ENCODE measurements around the gene PRDM16. TPM values are rescaled to one million over a fixed set of nuclear protein-coding genes. Genes with fewer than 3 reads are reported as not detected.

The PRDM16 gene
- total RNA-seq, 2 experiments from 2014 or later, result not detected

DNA sequence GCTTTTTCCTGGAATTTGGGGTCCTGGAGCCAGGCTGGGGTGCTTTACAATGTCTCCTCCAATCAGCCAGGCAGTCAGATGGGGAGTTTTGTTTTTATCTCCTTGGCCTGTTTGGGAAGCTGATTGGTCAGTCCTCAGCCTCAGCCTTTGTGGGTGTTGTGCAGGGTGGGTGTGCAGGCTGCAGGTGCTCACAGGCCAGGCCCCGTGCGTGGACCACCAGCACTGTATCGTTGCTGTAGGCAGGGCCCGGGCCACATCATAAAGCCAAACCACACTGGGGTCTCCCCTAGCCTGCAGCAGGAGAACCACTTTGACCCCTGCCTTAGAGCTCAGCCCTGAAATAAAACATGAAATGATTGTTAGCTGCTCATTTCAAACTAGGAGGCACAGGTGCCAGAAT, 8.6 kb downstream of the PRDM16 start:
- H3K79me2 ChIP-seq (ENCODE audit: insufficient read depth, low read depth, low read length), result no peaks in the 10 kb centered on the region
- no peaks in the 10 kb centered on the region for H3K4me1 ChIP-seq (ENCODE audit: insufficient read depth, low read length, poor library complexity, severe bottlenecking)
- TF ChIP-seq, protein P1, sequence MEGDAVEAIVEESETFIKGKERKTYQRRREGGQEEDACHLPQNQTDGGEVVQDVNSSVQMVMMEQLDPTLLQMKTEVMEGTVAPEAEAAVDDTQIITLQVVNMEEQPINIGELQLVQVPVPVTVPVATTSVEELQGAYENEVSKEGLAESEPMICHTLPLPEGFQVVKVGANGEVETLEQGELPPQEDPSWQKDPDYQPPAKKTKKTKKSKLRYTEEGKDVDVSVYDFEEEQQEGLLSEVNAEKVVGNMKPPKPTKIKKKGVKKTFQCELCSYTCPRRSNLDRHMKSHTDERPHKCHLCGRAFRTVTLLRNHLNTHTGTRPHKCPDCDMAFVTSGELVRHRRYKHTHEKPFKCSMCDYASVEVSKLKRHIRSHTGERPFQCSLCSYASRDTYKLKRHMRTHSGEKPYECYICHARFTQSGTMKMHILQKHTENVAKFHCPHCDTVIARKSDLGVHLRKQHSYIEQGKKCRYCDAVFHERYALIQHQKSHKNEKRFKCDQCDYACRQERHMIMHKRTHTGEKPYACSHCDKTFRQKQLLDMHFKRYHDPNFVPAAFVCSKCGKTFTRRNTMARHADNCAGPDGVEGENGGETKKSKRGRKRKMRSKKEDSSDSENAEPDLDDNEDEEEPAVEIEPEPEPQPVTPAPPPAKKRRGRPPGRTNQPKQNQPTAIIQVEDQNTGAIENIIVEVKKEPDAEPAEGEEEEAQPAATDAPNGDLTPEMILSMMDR (conservative IDR thresholded peaks at IDR 0.05; ENCODE audit: low read length), result no peak
- TF ChIP-seq EZH2phosphoT487 (IDR thresholded peaks at IDR 0.05; ENCODE audit: borderline replicate concordance, low read depth, low read length), result no peak
- no peak overlapping the region for H3K27ac ChIP-seq (ENCODE audit: low read depth, low read length, poor library complexity, severe bottlenecking)
- CTCF ChIA-PET (ENCODE audit: unreplicated experiment), result no interaction called here
- intact Hi-C loops (cut with micrococcal nuclease; ENCODE audit: unreplicated experiment), result no loop called here
- POLR2A ChIA-PET, result no interaction called here
- H3K9me3 ChIP-seq (ENCODE audit: low read length), result no peaks in the 10 kb centered on the region
- no TSS peak for BruUV-seq (replicated peaks)
- H4K20me1 ChIP-seq (ENCODE audit: insufficient read depth, low read length), result no peaks in the 10 kb centered on the region
- no peaks in the 10 kb centered on the region for H3K36me3 ChIP-seq (ENCODE audit: insufficient read depth, low read length)
- no peak overlapping the region for H3K4me2 ChIP-seq (ENCODE audit: low read length)
- no peak overlapping the region for H2AFZ ChIP-seq (ENCODE audit: low read length)
- DNase-seq (ENCODE audit: low spot score), result no peak
- no peaks in the 10 kb centered on the region for H3K9me2 ChIP-seq (ENCODE audit: insufficient read depth, low read length)
- H3K4me3 ChIP-seq (ENCODE audit: low read depth, low read length, poor library complexity, severe bottlenecking), result no peak overlapping the region

DNA sequence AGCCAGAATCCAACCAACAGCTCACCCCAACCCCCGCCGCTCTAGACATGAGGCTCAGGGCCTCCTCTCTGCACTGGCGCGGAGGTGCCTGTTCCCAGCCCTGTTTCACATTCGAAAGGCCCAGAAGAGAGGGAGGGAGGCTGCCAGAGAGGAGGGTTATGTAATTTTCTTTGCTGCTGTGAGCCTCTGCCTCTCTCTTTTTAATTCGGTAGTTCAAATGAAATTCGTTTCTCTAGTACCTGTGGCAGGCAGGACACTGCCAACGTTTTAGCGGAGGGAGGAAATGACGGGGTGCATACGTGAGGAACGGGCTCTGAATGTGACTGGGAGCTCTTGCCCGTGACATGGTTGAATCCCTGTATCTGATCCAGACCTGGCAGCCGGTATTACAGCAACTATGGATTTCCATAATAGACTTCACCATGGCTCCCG, 9.4 kb downstream of the PRDM16 start:
- H3K4me3 ChIP-seq (ENCODE audit: low read depth, low read length, poor library complexity, severe bottlenecking), result no peak overlapping the region
- H3K36me3 ChIP-seq (ENCODE audit: insufficient read depth, low read length), result no peaks in the 10 kb centered on the region
- H3K27ac ChIP-seq (ENCODE audit: low read depth, low read length, poor library complexity, severe bottlenecking), result no peak overlapping the region
- H3K9me2 ChIP-seq (ENCODE audit: insufficient read depth, low read length), result no peaks in the 10 kb centered on the region
- CTCF ChIA-PET (ENCODE audit: unreplicated experiment), result no interaction called here
- H3K9me3 ChIP-seq (ENCODE audit: low read length), result no peaks in the 10 kb centered on the region
- POLR2A ChIA-PET, result no interaction called here
- no TSS peak for BruUV-seq (replicated peaks)
- no peaks in the 10 kb centered on the region for H3K79me2 ChIP-seq (ENCODE audit: insufficient read depth, low read depth, low read length)
- no peak overlapping the region for H2AFZ ChIP-seq (ENCODE audit: low read length)
- DNase-seq (ENCODE audit: low spot score), result no peak
- intact Hi-C loops (cut with micrococcal nuclease; ENCODE audit: unreplicated experiment), result no loop called here
- H3K4me2 ChIP-seq (ENCODE audit: low read length), result no peak overlapping the region
- H4K20me1 ChIP-seq (ENCODE audit: insufficient read depth, low read length), result no peaks in the 10 kb centered on the region
- H3K4me1 ChIP-seq (ENCODE audit: insufficient read depth, low read length, poor library complexity, severe bottlenecking), result no peaks in the 10 kb centered on the region
- TF ChIP-seq, protein P1 (conservative IDR thresholded peaks at IDR 0.05; ENCODE audit: low read length), result no peak
- TF ChIP-seq EZH2phosphoT487 (IDR thresholded peaks at IDR 0.05; ENCODE audit: borderline replicate concordance, low read depth, low read length), result no peak

- Histone ChIP-seq H3K9me2 (ENCODE audit: insufficient read depth, low read length) (no peaks in the 10 kb centered on the region), H3K4me1 (ENCODE audit: insufficient read depth, low read length, poor library complexity, severe bottlenecking) (no peaks in the 10 kb centered on the region), H3K79me2 (ENCODE audit: insufficient read depth, low read depth, low read length) (no peaks in the 10 kb centered on the region), H2AFZ (ENCODE audit: low read length) (no peak overlapping the region), H3K4me3 (ENCODE audit: low read depth, low read length, poor library complexity, severe bottlenecking) (no peak overlapping the region), H3K9me3 (ENCODE audit: low read length) (no peaks in the 10 kb centered on the region), H4K20me1 (ENCODE audit: insufficient read depth, low read length) (no peaks in the 10 kb centered on the region), H3K36me3 (ENCODE audit: insufficient read depth, low read length) (no peaks in the 10 kb centered on the region), H3K27ac (ENCODE audit: low read depth, low read length, poor library complexity, severe bottlenecking) (no peak overlapping the region), H3K4me2 (ENCODE audit: low read length) (no peak overlapping the region)
- intact Hi-C loops (cut with micrococcal nuclease; ENCODE audit: unreplicated experiment), result no loop called here
- DNase-seq (ENCODE audit: low spot score), result no peak
- POLR2A ChIA-PET, result no interaction called here
- no TSS peak for BruUV-seq (replicated peaks)
- CTCF ChIA-PET (ENCODE audit: unreplicated experiment), result no interaction called here
- TF ChIP-seq EZH2phosphoT487 (IDR thresholded peaks at IDR 0.05; ENCODE audit: borderline replicate concordance, low read depth, low read length), result no peak
- TF ChIP-seq, protein P1 (conservative IDR thresholded peaks at IDR 0.05; ENCODE audit: low read length), result no peak
Measured at GRCh38 chr1:3078871-3079270, 9.9 kb downstream of the PRDM16 start.
